Activated CD4-positive, alpha-beta T cell treated with anti-CD3 and anti-CD28 coated beads for 36 hours (primary cell): ENCODE data around the gene RAMP3. TPM values are rescaled to one million over a fixed set of nuclear protein-coding genes. Genes with fewer than 3 reads are reported as not detected.
"Not testable (repeated sequence)": the region's sequence is repeated elsewhere in the genome, so short reads cannot be mapped to it uniquely, and the experiment has no call there.

ENCODE experiments used
- ATAC-seq: fragments of 200-7000 bp; cut with Tn5 transposase; one replicate; pipeline ENCODE4 v1.10.0; 2021; ENCODE audit warnings: mild to moderate bottlenecking, moderate library complexity
- CTCF ChIA-PET: fragments of 350-600 bp; sonication (Branson Sonifier 250); formaldehyde crosslinking; loops from one replicate; lab custom pipeline; 2021; ENCODE audit warnings: antibody characterized with exemption; lab: Charles Lee
- POLR2A ChIA-PET: fragments of 350-600 bp; sonication (Branson Sonifier 250); formaldehyde crosslinking; loops from one replicate; lab custom pipeline; 2021; ENCODE audit warnings: antibody characterized with exemption, inconsistent platforms; lab: Charles Lee
- DNase-seq: peaks from one replicate; pipeline ENCODE4 v3.0.0-alpha.2; 2020
- H3K27ac Mint-ChIP-seq: one replicate; pipeline ENCODE4 v1.8.0; 2021; ENCODE audit warnings: mixed read lengths
- H3K27me3 Mint-ChIP-seq: one replicate; pipeline ENCODE4 v1.8.0; 2021; ENCODE audit warnings: mixed read lengths
- H3K36me3 Mint-ChIP-seq: one replicate; pipeline ENCODE4 v1.8.0; 2021; ENCODE audit warnings: low read depth, mixed read lengths
- H3K4me1 Mint-ChIP-seq: one replicate; pipeline ENCODE4 v1.8.0; 2021; ENCODE audit warnings: mixed read lengths
- H3K4me3 Mint-ChIP-seq: one replicate; pipeline ENCODE4 v1.8.0; 2021; ENCODE audit warnings: mild to moderate bottlenecking, moderate library complexity, mixed read lengths
- H3K9me3 Mint-ChIP-seq: one replicate; pipeline ENCODE4 v1.8.0; 2021; ENCODE audit warnings: low read depth, mixed read lengths
- intact Hi-C, 2 experiments: fragments of 100-400 bp; cut with DNase I in 1 of 2; cut with micrococcal nuclease in 1 of 2; formaldehyde crosslinking; loops; one replicate each; pipeline versions ENCODE4 v1.14.2 to v1.15.1; 2022 to 2024; cut with DNase I, micrococcal nuclease
- total RNA-seq, 2 experiments: library from RNA; stranded (reverse); gene quantifications; one replicate each; pipeline ENCODE4 v1.2.3, GENCODE V29; 2021

RAMP3 gene
- total RNA-seq, 2 experiments from 2014 or later: not detected

DNA sequence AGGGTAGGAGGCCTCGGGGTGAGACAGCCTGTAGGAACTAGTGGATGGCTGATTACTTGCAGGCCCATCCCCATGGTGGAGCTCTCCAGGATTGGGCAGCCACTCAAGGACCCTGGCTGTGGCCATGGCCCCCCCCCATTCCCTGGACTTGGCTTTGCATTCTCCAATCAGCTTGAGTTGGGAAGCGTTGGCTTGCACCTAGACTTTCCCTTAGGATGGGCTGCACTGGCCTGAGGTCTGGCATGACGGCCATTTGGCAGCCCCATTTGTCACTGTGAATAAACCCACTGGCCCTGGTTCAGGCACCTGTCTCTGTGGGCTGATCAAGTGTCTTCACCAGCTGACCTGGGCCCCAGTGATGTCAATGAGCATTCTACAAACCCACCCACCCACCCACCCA lies 41.4 kb downstream of the RAMP3 start:
- intact Hi-C loops: loop anchor here in 1 of 2 experiments (5.0 kb wide), 2 partner anchors 348 to 567 kb away; no protein-coding TSS in a partner anchor

GRCh38 chr7:45199506-45199905 lies 41.9 kb downstream of the RAMP3 start:
- Mint-ChIP-seq H3K4me1 (peaks cover 38% of the 10 kb centered on the region), H3K36me3 (no peaks in the 10 kb centered on the region), H3K27me3 (peaks cover 14% of the 10 kb centered on the region), H3K9me3 (no peaks in the 10 kb centered on the region), H3K4me3 (no peak overlapping the region), H3K27ac (peak overlapping the region; percentile 30)
- intact Hi-C loops: loop anchor here in 1 of 2 experiments (5.0 kb wide), 2 partner anchors 348 to 567 kb away; no protein-coding TSS in a partner anchor
- DNase-seq (no peak), ATAC-seq (no peak)
- ChIA-PET CTCF (no interaction called here), POLR2A (no interaction called here)

More for the DNA sequence above, 41.4 kb downstream of the RAMP3 start:
- DNase-seq (no peak), ATAC-seq (no peak)
- H3K4me1 Mint-ChIP-seq: peaks cover 33% of the 10 kb centered on the region
- H3K9me3 Mint-ChIP-seq: no peaks in the 10 kb centered on the region
- ChIA-PET CTCF (no interaction called here), POLR2A (no interaction called here)
- H3K27ac Mint-ChIP-seq: no peak overlapping the region
- H3K4me3 Mint-ChIP-seq: no peak overlapping the region
- no peaks in the 10 kb centered on the region for H3K36me3 Mint-ChIP-seq
- peaks cover 15% of the 10 kb centered on the region for H3K27me3 Mint-ChIP-seq

- POLR2A ChIA-PET: no interaction called here
- Mint-ChIP-seq H3K4me3 (no peak overlapping the region), H3K9me3 (no peaks in the 10 kb centered on the region), H3K27me3 (peaks cover 5% of the 10 kb centered on the region), H3K4me1 (peaks cover 32% of the 10 kb centered on the region), H3K36me3 (no peaks in the 10 kb centered on the region), H3K27ac (no peak overlapping the region)
- CTCF ChIA-PET: interaction anchor here (1.0 to 1.3 kb wide), 2 partner anchors 13 to 48 kb away, joined by 3 read pairs; no protein-coding TSS in a partner anchor
- no peak for DNase-seq
- ATAC-seq: no peak
- intact Hi-C loops: no loop called here
Measured at GRCh38 chr7:45202625-45203024, 45.0 kb downstream of the RAMP3 start.

- CTCF ChIA-PET: no interaction called here
- no peak for DNase-seq
- Mint-ChIP-seq H3K4me3 (no peak overlapping the region), H3K27ac (peak overlapping the region; percentile 77), H3K36me3 (no peaks in the 10 kb centered on the region), H3K9me3 (no peaks in the 10 kb centered on the region), H3K27me3 (peaks cover 5% of the 10 kb centered on the region), H3K4me1 (peaks cover 32% of the 10 kb centered on the region)
- no peak for ATAC-seq
- intact Hi-C loops: no loop called here
- POLR2A ChIA-PET: no interaction called here
Measured at GRCh38 chr7:45203036-45203435, 45.4 kb downstream of the RAMP3 start.

DNA sequence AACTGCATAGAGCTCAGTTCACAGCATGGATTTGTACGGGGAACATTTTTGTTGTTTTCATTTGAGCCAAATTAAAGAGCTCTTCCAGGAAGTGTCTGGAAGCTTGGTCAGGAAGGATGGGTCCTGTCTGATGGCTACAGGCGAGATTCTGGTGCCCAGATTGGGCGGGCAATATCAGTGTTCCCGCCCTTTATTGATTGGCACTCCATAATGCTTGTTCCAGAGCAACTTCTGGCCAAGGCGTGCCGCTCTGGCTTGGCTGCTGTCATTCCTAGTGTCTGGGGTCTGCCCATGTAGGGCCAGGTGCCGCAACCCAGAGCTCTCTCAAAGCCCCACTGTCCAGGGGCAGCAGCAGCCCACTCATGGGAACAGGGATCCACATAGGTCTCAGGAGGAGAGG lies 45.9 kb downstream of the RAMP3 start:
- no peak for ATAC-seq
- peaks cover 5% of the 10 kb centered on the region for H3K27me3 Mint-ChIP-seq
- no peaks in the 10 kb centered on the region for H3K9me3 Mint-ChIP-seq
- H3K27ac Mint-ChIP-seq: peak overlapping the region; percentile 77
- POLR2A ChIA-PET: no interaction called here
- no peaks in the 10 kb centered on the region for H3K36me3 Mint-ChIP-seq
- peaks cover 32% of the 10 kb centered on the region for H3K4me1 Mint-ChIP-seq
- CTCF ChIA-PET: interaction anchor here (1.2 kb wide), 1 partner anchor 13 kb away, joined by 3 read pairs; no protein-coding TSS in a partner anchor
- H3K4me3 Mint-ChIP-seq: no peak overlapping the region
- intact Hi-C loops: no loop called here
- no peak for DNase-seq

- ChIA-PET POLR2A (no interaction called here), CTCF (interaction anchor here (1.2 kb wide), 1 partner anchor 13 kb away, joined by 3 read pairs; no protein-coding TSS in a partner anchor)
- H3K36me3 Mint-ChIP-seq: no peaks in the 10 kb centered on the region
- intact Hi-C loops: no loop called here
- H3K27me3 Mint-ChIP-seq: peaks cover 8% of the 10 kb centered on the region
- H3K9me3 Mint-ChIP-seq: no peaks in the 10 kb centered on the region
- DNase-seq (peak; percentile 20), ATAC-seq (peak; percentile 97)
- H3K4me3 Mint-ChIP-seq: no peak overlapping the region
- H3K27ac Mint-ChIP-seq: peak overlapping the region; percentile 77
- peaks cover 32% of the 10 kb centered on the region for H3K4me1 Mint-ChIP-seq
Measured at GRCh38 chr7:45203936-45204445, 46.4 kb downstream of the RAMP3 start.

- CTCF ChIA-PET: interaction anchor here (0.7 to 1.7 kb wide), 6 partner anchors 9 to 384 kb away, joined by 3 to 7 read pairs (median 4); no protein-coding TSS in a partner anchor
- POLR2A ChIA-PET, H3K4me3 Mint-ChIP-seq, ATAC-seq, H3K27me3 Mint-ChIP-seq, DNase-seq, H3K9me3 Mint-ChIP-seq, H3K27ac Mint-ChIP-seq, H3K36me3 Mint-ChIP-seq: not testable (repeated sequence)
- intact Hi-C loops: loop anchor here in 1 of 2 experiments (5.0 kb wide), 1 partner anchor 54 kb away; no protein-coding TSS in a partner anchor
- peaks cover 26% of the 10 kb centered on the region for H3K4me1 Mint-ChIP-seq
Measured at GRCh38 chr7:45206266-45206665, 48.7 kb downstream of the RAMP3 start.

DNA sequence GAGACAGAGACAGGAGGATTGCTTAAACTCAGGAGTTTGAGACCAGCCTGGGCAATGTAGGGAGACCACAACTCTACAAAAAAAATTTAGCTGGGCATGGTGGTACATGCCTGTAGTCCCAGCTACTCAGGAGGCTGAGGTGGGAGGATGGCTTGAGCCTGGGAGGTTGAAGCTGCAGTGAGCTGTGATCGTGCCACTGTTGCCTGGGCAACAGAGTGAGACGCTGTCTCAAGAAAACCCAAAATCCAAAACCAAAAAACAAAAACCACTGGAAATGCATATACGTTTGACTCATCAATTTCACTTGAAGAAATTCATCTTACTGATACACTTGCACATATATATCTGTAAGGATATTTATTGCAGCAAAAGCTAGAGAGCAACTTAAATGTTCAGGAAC lies 52.3 kb downstream of the RAMP3 start:
- CTCF ChIA-PET: interaction anchor here (0.9 kb wide), 1 partner anchor 56 kb away, joined by 3 read pairs; no protein-coding TSS in a partner anchor
- POLR2A ChIA-PET: not testable (repeated sequence)

GRCh38 chr7:45211066-45211465 lies 53.5 kb downstream of the RAMP3 start:
- no peak for ATAC-seq
- no peak overlapping the region for H3K4me3 Mint-ChIP-seq
- DNase-seq: no peak
- no peaks in the 10 kb centered on the region for H3K36me3 Mint-ChIP-seq
- CTCF ChIA-PET: interaction anchor here (0.6 to 0.8 kb wide), 2 partner anchors 35 to 49 kb away, joined by 3 to 4 read pairs; no protein-coding TSS in a partner anchor
- no peak overlapping the region for H3K27ac Mint-ChIP-seq
- intact Hi-C loops: no loop called here
- no peaks in the 10 kb centered on the region for H3K9me3 Mint-ChIP-seq
- H3K27me3 Mint-ChIP-seq: peaks cover 20% of the 10 kb centered on the region
- POLR2A ChIA-PET: no interaction called here
- H3K4me1 Mint-ChIP-seq: no peaks in the 10 kb centered on the region

More for the DNA sequence above, 52.3 kb downstream of the RAMP3 start:
- ATAC-seq, H3K27ac Mint-ChIP-seq, H3K4me3 Mint-ChIP-seq, DNase-seq, H3K36me3 Mint-ChIP-seq, H3K9me3 Mint-ChIP-seq, H3K4me1 Mint-ChIP-seq: not testable (repeated sequence)
- H3K27me3 Mint-ChIP-seq: peaks cover 20% of the 10 kb centered on the region
- intact Hi-C loops: loop anchor here in 1 of 2 experiments (5.0 kb wide), 1 partner anchor 58 kb away; no protein-coding TSS in a partner anchor

GRCh38 chr7:45211958-45212357 lies 54.4 kb downstream of the RAMP3 start:
- intact Hi-C loops: no loop called here
- CTCF ChIA-PET: no interaction called here
- ATAC-seq: no peak

GRCh38 chr7:45212606-45213005 lies 55.0 kb downstream of the RAMP3 start:
- Mint-ChIP-seq H3K4me3 (no peak overlapping the region), H3K36me3 (no peaks in the 10 kb centered on the region), H3K27me3 (peaks cover 22% of the 10 kb centered on the region), H3K27ac (no peak overlapping the region), H3K4me1 (no peaks in the 10 kb centered on the region), H3K9me3 (no peaks in the 10 kb centered on the region)
- CTCF ChIA-PET: no interaction called here
- POLR2A ChIA-PET: no interaction called here
- no peak for ATAC-seq
- intact Hi-C loops: no loop called here
- no peak for DNase-seq

More at GRCh38 chr7:45211958-45212357, 54.4 kb downstream of the RAMP3 start:
- Mint-ChIP-seq H3K9me3 (no peaks in the 10 kb centered on the region), H3K27me3 (peaks cover 20% of the 10 kb centered on the region), H3K4me1 (no peaks in the 10 kb centered on the region), H3K27ac (no peak overlapping the region), H3K36me3 (no peaks in the 10 kb centered on the region), H3K4me3 (no peak overlapping the region)
- POLR2A ChIA-PET: no interaction called here
- no peak for DNase-seq

DNA sequence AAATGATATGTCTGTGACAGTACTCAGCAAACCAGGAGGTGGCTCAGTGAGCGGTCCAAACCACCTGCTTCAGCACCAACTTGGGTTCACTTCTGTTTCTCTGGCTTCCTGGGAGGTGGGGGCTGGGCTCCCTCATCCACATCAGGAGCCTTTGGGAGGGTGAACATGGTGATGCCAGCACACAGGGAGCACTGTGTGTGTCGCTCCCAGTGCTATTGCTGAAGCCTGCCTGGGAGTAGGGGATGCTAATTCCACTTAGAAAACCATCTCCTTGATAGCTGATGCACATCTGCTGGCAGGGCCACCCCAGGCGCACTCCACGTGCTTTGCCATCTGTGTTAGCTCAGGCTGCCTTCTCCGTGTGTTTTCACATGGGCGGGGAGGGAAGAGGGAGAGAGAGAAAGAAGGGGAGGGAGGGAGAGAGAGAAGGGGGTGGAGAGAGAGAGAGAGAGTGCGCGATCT lies 58.0 kb downstream of the RAMP3 start:
- no peak for ATAC-seq
- Mint-ChIP-seq H3K4me3 (no peak overlapping the region), H3K36me3 (no peaks in the 10 kb centered on the region), H3K4me1 (no peaks in the 10 kb centered on the region), H3K27ac (no peak overlapping the region), H3K27me3 (peaks cover 19% of the 10 kb centered on the region), H3K9me3 (no peaks in the 10 kb centered on the region)
- POLR2A ChIA-PET: no interaction called here
- no peak for DNase-seq
- CTCF ChIA-PET: interaction anchor here (1.4 to 2.4 kb wide), 3 partner anchors 12 to 45 kb away, joined by 3 to 11 read pairs (median 3); no protein-coding TSS in a partner anchor
- intact Hi-C loops: no loop called here
